NCI-H2171 (cell line): ENCODE measurements around the gene FBXO46.
"Not testable (repeated sequence)": the region's sequence is repeated elsewhere in the genome, so short reads cannot be mapped to it uniquely, and the experiment has no call there.

Source experiments
- DNase-seq: peaks from one replicate; lab custom pipeline; 2025; lab: John Stamatoyannopoulos, UW

FBXO46 gene

DNA sequence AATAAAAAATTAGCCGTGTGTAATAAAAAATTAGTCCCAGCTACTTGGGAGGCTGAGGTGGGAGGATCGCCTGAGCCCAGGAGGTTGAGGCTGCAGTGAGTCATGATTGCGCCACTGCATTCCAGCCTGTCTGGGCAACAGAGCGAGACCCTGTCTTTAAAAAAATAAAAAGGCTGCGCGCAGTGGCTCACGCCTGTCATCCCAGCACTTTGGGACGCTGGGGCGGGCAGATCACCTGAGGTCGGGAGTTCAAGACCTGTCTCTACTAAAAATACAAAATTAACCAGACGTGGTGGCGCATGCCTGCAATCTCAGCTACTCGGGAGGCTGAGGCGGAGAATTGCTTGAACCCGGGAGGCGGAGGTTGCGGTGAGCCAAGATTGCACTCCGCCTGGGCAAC is 2.0 kb downstream of the FBXO46 start:
- not testable (repeated sequence) for DNase-seq

DNA sequence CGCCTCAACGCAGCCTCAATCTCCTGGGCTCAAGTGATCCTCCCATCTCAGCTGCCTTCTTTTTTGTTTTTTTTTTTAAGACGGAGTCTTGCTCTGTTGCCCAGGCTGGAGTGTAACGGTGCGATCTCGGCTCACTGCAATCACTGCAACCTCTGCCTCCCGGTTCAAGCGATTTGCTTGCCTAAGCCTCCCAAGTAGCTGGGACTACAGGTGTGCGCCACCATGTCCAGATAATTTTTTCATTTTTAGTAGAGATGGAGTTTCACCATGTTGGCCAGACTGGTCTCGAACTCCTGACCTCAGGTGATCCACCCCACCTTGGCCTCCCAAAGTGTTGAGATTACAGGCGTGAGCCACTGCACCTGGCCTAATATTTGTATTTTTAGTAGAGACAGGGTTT is 10.6 kb downstream of the FBXO46 start:
- not testable (repeated sequence) for DNase-seq

GRCh38 chr19:45717983-45718650 is 12.6 kb downstream of the FBXO46 start:
- no peak for DNase-seq

DNA sequence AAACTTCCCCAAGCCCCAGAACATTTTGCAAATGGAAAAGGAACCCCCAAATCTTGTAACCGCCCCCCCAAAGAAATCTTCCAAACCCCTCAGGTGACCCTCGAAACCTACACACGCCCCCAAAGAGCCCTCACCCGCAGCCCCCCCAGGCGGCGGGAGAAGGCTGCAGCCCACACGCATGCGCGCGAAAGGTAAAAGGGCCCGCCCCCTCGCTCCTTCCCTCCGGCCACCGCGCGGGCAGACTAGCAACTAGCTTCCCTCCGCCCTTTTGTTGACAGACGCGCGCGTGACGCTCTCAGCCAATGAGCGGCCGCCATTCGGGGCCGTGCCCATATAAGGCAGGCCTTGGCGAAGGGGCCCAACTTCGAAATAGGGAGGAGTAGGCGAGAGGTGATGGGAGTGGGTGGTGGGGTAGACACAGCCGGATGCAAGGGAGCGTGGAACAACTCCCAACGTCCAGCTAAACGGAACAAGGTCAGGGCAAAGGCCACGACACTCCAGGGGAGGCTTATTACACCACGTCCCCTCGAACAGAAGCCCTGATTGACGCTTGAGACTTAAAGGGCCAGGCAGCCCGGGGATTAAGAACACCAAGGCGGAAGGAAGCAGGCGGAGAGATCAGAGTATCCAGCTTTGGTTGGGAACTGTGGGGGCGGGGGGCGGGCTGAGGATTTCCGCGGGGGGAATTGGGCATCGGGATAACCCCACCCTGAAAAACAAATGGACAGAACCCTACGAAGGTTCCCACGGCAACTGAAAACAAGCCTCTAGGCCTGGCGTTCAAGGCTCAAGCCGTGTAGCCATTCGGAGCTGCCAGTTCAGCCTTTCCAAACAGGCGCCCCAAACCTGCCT is 13.3 kb downstream of the FBXO46 start:
- peak; percentile 99 for DNase-seq

- DNase-seq = no peak
These were observed 14.2 kb downstream of the FBXO46 start for GRCh38 chr19:45716359-45717130.

DNA sequence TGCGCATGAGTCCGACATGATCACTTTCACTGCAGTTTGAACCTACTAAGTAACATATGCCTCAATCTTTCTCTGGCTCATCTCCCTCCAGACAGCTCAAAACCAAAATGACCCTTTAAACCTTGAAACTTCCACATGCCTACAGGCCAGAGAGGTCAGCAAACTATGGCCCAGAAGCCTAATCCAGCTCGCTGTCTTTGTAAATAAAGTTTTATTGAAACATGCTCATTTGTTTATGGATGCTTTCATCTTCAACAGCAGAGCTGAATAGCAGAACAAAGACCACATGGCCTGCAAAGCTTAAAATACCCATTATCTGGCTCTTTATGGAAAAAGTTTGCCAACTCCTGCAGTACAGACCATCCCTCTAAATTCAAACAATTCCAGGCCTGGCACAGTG is 15.6 kb downstream of the FBXO46 start:
- no peak for DNase-seq

GRCh38 chr19:45713141-45713540 is 17.6 kb downstream of the FBXO46 start:
- DNase-seq = no peak

DNA sequence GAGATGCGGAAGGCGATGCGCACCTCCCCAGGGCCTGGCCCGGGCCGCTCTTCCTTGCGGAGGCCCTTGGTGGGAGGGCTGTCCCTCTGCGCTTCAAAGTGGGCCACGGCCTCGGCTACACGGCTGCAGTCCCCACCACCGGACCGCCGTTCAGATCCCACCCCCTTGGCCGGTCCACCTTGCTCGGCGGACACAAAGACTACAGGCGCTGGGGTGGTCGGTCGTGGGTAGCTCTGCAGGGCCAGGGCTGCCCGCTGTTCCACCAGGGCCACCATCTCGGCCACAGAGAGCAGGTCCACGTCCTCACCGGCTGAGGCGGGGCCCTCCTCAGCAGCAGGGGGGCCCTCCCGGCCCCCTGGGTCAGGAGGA is 18.0 kb downstream of the FBXO46 start:
- DNase-seq = no peak

DNA sequence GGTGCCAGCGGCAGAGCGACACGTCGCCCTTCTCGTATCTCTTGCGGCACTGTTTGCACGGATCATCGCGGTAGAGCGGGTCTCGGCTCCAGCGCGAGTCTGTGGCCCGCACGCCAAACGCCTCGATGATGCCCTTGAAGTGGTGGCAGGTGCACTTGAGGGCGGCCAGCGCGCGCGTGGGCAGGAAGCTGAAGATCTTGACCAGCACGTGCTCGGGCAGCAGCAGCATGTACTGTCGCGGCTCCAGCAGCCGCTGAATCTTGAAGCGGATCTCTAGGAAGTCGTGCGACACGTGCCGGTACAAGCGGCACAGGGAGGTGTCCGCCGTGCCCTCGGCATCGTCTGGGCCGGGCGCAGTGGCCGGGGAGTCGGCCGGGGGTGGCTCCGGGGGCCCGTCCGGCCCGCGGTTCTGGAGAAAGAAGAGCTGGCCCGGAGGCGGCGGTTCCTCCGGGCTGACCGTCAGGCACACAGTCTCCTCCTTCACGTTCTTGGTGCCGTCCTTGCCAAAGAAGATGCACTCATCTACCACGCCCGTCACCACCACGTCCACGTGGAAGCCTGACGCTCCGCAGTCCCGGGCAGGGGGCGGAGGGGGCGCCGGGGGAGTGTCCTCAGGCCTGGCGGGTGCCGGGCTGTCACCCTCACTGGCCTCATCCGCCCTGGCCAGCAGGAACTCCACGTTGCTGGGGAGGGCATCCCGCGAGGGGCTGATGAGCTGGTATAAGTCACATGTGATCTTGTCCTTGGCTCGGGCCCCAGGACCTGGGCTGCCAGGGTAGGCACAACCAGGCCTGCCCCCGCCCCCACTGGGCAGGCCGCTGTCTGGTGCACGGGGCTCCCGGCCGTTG is 18.6 kb downstream of the FBXO46 start:
- DNase-seq = no peak

DNA sequence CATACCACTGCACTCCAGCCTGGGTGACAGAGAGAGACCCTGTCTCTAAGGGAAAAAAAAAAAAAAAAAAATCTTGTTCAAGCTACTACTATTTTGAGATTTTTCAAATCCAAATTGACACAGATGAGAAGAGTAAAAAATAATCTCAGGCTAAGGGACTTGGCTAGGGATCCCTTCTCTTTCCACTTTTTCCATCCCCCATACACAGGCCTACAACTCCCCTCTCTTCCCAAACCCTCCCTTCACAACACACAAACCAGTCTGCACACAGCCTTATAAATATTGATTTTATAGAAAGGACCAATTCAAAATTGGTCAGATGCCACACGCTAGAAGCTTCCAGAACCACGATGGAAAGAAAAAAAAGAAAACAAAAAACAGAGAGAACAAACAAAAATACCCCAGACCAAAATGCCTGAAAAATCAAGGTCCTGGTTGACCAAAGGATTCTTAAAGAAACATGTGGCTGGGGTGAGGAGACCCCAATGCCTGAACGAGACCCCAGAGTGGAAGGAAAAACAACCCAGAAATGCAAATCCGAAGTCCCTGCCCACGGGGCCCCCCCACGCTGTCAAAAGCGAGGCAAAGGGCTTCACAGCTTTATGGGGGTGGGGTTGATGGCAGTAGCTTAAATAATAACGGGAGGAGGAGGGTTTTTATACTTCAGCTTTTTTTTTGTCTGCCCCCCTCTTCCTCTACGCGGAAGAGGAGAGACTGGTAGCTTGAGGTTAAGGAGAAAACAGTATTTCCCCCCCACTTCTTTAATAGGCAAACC is 20.2 kb downstream of the FBXO46 start:
- no peak for DNase-seq

DNA sequence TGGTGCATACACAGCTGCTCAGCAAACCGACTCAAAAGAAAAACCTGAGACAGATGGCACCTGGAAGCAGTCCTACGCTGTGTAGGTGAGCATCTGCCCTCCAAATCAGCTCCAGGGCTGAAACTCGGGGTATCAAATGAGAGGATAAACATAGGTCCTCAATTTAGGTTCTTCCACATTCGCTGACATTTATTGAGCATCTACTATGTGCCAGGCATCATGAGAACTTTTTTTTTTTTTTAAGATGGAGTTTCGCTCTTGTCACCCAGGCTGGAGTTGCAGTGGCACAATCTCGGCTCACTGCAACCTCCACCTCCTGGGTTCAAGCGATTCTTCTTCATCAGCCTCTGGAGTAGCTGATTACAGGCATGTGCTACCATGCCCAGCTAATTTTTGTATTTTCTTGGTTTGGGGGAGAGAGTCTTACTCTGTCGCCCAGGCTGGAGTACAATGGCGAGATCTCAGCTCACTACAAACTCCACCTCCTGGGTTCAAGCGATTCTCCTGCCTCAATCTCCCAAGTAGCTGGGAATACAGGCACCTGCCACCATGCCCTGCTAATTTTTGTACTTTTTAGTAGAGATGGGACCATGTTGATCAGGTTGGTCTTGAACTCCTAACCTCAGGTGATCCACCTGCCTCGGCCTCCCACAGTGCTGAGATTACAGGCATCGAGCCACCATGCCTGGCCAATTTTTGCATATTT is 24.8 kb downstream of the FBXO46 start:
- peak; percentile 37 for DNase-seq

GRCh38 chr19:45705115-45705514 is 25.6 kb downstream of the FBXO46 start:
- DNase-seq = no peak

DNA sequence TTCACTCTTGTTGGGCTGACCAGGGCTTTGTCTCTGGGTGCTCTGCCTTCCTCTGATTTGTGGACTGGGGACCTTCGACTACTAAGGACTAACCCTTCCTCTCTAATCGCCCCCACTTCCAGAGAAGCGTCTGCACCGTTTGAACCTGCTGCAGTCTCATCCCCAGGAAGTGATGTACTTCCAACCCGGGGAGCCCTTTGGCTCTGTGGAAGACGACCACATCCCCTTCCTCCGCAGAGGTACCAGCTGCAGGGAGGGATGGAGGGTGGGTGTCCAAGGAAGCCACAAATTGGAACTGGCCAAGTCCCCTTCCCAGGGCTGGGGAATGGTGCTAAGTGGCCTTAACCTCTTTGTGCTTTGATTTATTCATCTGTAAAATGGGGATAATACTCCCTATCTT is 29.0 kb downstream of the FBXO46 start:
- DNase-seq = no peak

DNA sequence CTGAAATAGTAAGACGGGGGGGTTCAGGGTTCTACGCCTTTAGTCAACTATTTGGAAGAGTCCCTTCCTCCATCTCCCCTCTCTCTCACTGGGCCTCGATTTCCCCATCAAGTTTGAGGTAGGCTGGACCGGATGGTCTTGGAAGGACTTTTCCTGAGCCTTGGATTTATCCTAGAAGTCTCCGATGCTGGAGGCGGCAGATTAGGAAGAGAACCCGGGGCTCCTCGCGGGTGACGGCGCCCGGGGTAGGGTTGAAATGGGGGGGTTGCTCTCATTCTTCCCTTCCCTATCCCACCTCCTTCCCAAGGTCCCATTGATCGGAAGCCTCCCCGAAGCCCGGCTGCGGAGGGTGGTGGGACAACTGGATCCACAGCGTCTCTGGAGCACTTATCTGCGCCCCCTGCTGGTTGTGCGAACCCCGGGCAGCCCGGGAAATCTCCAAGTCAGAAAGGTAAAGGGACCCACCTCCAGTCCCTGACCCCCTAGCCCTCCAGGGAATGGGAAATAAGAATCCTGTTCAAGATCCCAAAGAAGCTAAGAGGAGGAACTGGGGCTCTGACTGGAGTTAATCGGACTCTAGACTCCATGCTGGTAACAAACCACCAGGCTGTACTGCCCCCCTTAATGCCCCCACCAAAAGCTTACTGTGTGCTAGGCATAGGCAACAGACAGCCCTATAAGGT is 37.4 kb downstream of the FBXO46 start:
- DNase-seq = peak; percentile 72

DNA sequence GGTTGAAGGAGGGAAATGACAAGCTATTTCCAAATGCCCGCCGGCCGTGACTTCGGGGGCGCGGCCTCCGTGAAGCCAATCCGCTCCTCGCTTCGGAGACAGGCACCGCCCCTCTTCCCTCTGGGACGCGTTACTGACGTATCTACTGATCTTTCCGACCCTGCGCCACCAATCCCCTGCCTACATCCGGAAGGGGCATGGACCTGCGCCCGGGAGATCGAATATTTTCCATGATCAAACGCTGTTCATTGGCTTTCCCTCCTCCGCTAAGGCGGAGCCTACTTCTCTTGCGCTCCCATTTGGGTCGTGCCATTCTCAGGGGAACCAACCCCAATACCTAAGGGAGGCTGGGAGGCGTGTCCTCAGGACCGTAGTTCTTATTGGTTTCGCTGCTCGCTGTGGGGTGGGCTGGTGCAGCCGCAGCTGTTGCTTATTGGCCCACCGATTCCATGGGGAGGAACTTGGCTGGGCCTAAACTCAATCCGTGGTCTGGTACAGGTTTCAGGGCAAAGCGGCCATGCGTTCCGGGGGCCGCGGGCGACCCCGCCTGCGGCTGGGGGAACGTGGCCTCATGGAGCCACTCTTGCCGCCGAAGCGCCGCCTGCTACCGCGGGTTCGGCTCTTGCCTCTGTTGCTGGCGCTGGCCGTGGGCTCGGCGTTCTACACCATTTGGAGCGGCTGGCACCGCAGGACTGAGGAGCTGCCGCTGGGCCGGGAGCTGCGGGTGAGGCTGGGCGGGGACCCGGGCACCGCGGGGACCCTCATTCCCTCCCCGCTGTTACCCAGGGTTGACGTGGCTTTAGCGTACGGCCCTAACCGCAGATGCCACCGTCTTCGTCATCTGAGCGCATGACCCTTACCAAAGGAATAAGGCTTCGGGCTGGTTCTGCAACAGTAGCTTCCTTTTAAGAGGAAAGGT is 38.2 kb downstream of the FBXO46 start, which contains the start of gene QPCTL:
QPCTL (plus strand) TSS at position 480 of the 919 bp plus-strand sequence; CDS start at position 518, 38 bp downstream.
- peak; percentile 100 for DNase-seq

- peak; percentile 92 for DNase-seq
These were observed 39.0 kb downstream of the FBXO46 start, which contains the start of gene SNRPD2 for GRCh38 chr19:45691516-45692186. Gene SNRPD2 (minus strand): TSS chr19:45691953. CDS start chr19:45691888, 65 bp downstream.

- DNase-seq = no peak
These were observed 43.1 kb downstream of the FBXO46 start for GRCh38 chr19:45687599-45687998.

- not testable (repeated sequence) for DNase-seq
These were observed 45.7 kb downstream of the FBXO46 start for GRCh38 chr19:45685045-45685444.
